Colonic mucosa (tissue), 4 donors: Measurements from ENCODE around the gene GABBR1. TPM values are rescaled to one million over a fixed set of nuclear protein-coding genes. Genes with fewer than 3 reads are reported as not detected.

Experiments used
- DNase-seq: peaks from one replicate; pipeline ENCODE4 v3.0.0-alpha.2; 2020
- H3K27ac ChIP-seq: fragments of 200-600 bp; one replicate; pipeline ENCODE4 v1.8.0; 2021
- H3K27me3 ChIP-seq: fragments of 200-600 bp; one replicate; pipeline ENCODE4 v1.8.0; 2021
- H3K36me3 ChIP-seq: fragments of 200-600 bp; one replicate; pipeline ENCODE4 v1.8.0; 2021
- H3K4me1 ChIP-seq: fragments of 200-600 bp; one replicate; pipeline ENCODE4 v1.8.0; 2021; ENCODE audit warnings: mild to moderate bottlenecking
- H3K4me3 ChIP-seq: fragments of 200-600 bp; one replicate; pipeline ENCODE4 v1.8.0; 2021
- H3K9ac ChIP-seq, 2 donors: one replicate each; pipeline ENCODE4 v1.7.0; 2013; ENCODE audit warnings: control low read depth in 2 of 2, low read depth in 2 of 2, low read length in 2 of 2
- H3K9me3 ChIP-seq: fragments of 200-600 bp; one replicate; pipeline ENCODE4 v1.8.0; 2021
- CTCF ChIP-seq: fragments of 200-600 bp; IDR thresholded peaks from one replicate; pipeline ENCODE4 v1.8.0; 2022; ENCODE audit warnings: antibody characterized with exemption, mild to moderate bottlenecking
- intact Hi-C: fragments of 100-400 bp; cut with DNase I; formaldehyde crosslinking; loops from one replicate; pipeline ENCODE4 v1.14.1; 2022
- total RNA-seq, 2 donors: library from RNA; stranded (reverse); fragmentation: NEBNext Ultra II Directional in 1 of 2; extraction: Animal tissue kit (Norgen Biotek cat#: 25700) in 1 of 2; gene quantifications; one replicate each; pipeline ENCODE4 v1.2.1, GENCODE V29; 2021
- donor health status: healthy.
- donor health status: DM: no; HTN: no; CAD: no.
- donor health status: DM: no; HTN: no; CAD: no.

The GABBR1 gene
- total RNA-seq, 2 donors from 2014 or later = 15.5 to 18.6 TPM

- Histone ChIP-seq H3K9me3 (no peaks in the 10 kb centered on the region), H3K4me1 (no peaks in the 10 kb centered on the region), H3K27me3 (no peaks in the 10 kb centered on the region), H3K27ac (no peak overlapping the region), H3K9ac (no peak overlapping the region), H3K4me3 (no peak overlapping the region), H3K36me3 (no peaks in the 10 kb centered on the region)
- DNase-seq = no peak
- intact Hi-C loops = no loop called here
- no peak for TF ChIP-seq CTCF
Observed at GRCh38 chr6:29567991-29568390, 65.0 kb downstream of the GABBR1 start.

GRCh38 chr6:29567541-29567940 lies 65.4 kb downstream of the GABBR1 start:
- no peaks in the 10 kb centered on the region for H3K9me3 ChIP-seq
- H3K36me3 ChIP-seq = no peaks in the 10 kb centered on the region
- H3K4me1 ChIP-seq = no peaks in the 10 kb centered on the region
- intact Hi-C loops = no loop called here
- no peaks in the 10 kb centered on the region for H3K27me3 ChIP-seq
- H3K9ac ChIP-seq = no peak overlapping the region
- H3K27ac ChIP-seq = no peak overlapping the region
- TF ChIP-seq CTCF = no peak
- no peak for DNase-seq
- H3K4me3 ChIP-seq = no peak overlapping the region

GRCh38 chr6:29566856-29567255 lies 66.1 kb downstream of the GABBR1 start:
- Histone ChIP-seq H3K27ac (no peak overlapping the region), H3K4me1 (no peaks in the 10 kb centered on the region), H3K9me3 (no peaks in the 10 kb centered on the region), H3K27me3 (no peaks in the 10 kb centered on the region), H3K4me3 (no peak overlapping the region), H3K36me3 (no peaks in the 10 kb centered on the region), H3K9ac (no peak overlapping the region)
- no peak for DNase-seq
- no peak for TF ChIP-seq CTCF
- intact Hi-C loops = no loop called here

GRCh38 chr6:29564875-29565274 lies 68.1 kb downstream of the GABBR1 start:
- Histone ChIP-seq H3K27me3 (no peaks in the 10 kb centered on the region), H3K9ac (no peak overlapping the region), H3K36me3 (no peaks in the 10 kb centered on the region), H3K4me1 (no peaks in the 10 kb centered on the region), H3K27ac (no peak overlapping the region), H3K4me3 (no peak overlapping the region), H3K9me3 (no peaks in the 10 kb centered on the region)
- no peak for TF ChIP-seq CTCF
- intact Hi-C loops = no loop called here
- no peak for DNase-seq

GRCh38 chr6:29563435-29563965 lies 69.5 kb downstream of the GABBR1 start:
- Histone ChIP-seq H3K27ac (no peak overlapping the region), H3K9me3 (no peaks in the 10 kb centered on the region), H3K27me3 (no peaks in the 10 kb centered on the region), H3K4me3 (no peak overlapping the region), H3K9ac (no peak overlapping the region), H3K4me1 (no peaks in the 10 kb centered on the region), H3K36me3 (no peaks in the 10 kb centered on the region)
- no peak for DNase-seq
- intact Hi-C loops = no loop called here
- TF ChIP-seq CTCF = no peak
